ENCODE results near the gene BHLHE23.

GRCh38 chr20:63054681-63055240 lies 48.0 kb upstream of the BHLHE23 start:
- TF ChIP-seq CTCF (conservative IDR thresholded peaks at IDR 0.05 in 1 of 2, IDR thresholded peaks at IDR 0.05 in 1 of 2; ENCODE audit: low read depth in 1 of 2, low read length in 2 of 2), result no peak
- TF ChIP-seq EZH2 (IDR thresholded peaks at IDR 0.05; ENCODE audit: low read length, missing control alignments), result no peak
